ENCODE data around the gene CCDC39.
"Not testable (repeated sequence)": the region's sequence is repeated elsewhere in the genome, so short reads cannot be mapped to it uniquely, and the experiment has no call there.

Gene CCDC39

GRCh38 chr3:180619723-180620122 lies 59.6 kb downstream of the CCDC39 start:
- DNase-seq: no peak

DNA sequence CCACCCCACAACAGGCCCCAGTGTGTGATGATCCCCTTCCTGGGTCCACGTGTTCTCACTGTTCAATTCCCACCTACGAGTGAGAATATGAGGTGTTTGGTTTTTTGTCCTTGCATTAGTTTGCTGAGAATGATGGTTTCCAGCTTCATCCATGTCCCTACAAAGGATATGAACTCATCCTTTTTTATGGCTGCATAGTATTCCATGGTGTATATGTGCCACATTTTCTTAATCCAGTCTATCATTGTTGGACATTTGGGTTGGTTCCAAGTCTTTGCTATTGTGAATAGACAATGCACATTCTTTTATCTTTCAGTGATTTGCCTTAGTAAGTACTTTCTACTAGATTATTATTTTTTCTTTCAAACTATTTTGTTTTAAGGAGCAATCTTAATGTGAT lies 60.7 kb downstream of the CCDC39 start:
- not testable (repeated sequence) for DNase-seq

DNA sequence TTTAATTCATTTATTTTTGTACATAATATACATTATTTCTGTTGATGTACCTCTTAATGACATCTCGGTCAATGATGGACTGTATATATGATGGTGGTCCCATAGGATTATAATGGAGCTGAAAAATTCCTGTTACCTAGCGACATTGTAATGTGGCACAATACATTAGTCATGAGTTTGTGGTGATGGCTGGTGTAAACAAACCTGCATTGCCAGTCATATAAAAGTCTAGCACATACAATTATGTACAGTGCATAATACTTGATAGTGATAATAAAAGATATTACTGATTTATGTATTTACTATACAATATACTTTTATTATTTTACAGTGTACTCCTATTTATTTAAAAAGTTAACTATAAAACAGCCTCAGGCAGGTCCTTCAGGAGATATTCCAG lies 62.2 kb downstream of the CCDC39 start:
- no peak for DNase-seq

GRCh38 chr3:180615954-180616353 lies 63.3 kb downstream of the CCDC39 start:
- no peak for DNase-seq

DNA sequence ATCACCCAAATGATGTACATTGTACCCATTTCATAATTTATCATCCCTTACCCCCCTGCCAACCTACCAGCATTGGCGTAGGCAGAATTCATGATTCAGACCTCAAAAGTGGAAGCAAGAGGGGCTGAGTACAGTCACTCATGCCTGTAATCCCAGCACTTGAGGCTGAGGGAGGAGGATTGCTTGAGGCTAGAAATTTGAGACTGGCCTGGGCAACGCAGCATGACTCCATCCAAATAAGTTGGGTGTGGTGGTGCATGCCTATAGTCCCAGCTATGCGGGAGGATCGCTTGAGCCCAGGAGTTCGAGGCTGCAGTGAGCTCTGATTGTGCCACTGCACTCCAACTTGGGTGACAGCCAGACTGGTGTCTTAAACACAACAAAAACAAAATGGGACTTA lies 66.9 kb downstream of the CCDC39 start:
- no peak for DNase-seq

- DNase-seq: no peak
Measured at GRCh38 chr3:180611006-180611405, 68.3 kb downstream of the CCDC39 start.

- peak; percentile 88 for DNase-seq
Measured at GRCh38 chr3:180601688-180602666, 77.3 kb downstream of the CCDC39 start, which contains the start of gene TTC14. Gene TTC14 (plus strand): TSS chr3:180602163. CDS start chr3:180602262, 99 bp downstream.

- DNase-seq: no peak
Measured at GRCh38 chr3:180600473-180600872, 78.8 kb downstream of the CCDC39 start.

DNA sequence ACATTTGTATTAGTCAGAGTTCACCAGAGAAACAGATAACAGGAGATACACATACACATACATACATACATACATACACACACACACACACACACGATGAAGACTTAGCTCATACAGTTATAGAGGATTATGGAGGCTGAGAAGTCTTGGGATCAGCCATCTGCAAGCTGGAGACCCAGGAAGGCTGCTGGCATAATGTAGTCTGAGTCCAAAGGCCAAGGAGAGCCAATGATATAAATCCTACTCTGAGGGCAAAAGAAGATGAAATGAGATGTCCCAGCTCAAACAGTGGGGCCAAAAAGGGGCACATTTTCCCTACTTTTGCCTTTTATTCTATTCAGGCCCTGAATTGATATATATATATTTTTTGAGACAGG lies 83.7 kb downstream of the CCDC39 start:
- no peak for DNase-seq

- no peak for DNase-seq
Measured at GRCh38 chr3:180594631-180595558, 84.4 kb downstream of the CCDC39 start.

DNA sequence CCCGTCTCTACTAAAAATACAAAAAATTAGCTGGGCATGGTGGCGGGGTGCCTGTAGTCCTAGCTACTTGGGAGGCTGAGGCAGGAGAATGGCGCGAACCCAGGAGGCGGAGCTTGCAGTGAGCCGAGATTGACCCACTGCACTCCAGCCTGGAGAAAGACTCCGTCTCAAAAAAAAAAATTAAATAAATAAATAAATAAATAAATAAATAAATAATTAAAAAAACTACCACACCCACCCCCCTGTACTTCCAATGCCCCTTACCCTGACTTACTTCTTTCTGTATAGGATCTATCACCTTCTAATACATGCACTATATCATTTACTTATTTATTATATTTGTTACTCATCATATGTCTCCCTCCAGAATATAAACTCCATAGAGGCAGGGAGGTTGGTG lies 85.7 kb downstream of the CCDC39 start:
- DNase-seq: not testable (repeated sequence)

- no peak for DNase-seq
Measured at GRCh38 chr3:180590396-180590795, 88.9 kb downstream of the CCDC39 start.

GRCh38 chr3:180580934-180581333 lies 98.4 kb downstream of the CCDC39 start:
- DNase-seq: no peak

DNA sequence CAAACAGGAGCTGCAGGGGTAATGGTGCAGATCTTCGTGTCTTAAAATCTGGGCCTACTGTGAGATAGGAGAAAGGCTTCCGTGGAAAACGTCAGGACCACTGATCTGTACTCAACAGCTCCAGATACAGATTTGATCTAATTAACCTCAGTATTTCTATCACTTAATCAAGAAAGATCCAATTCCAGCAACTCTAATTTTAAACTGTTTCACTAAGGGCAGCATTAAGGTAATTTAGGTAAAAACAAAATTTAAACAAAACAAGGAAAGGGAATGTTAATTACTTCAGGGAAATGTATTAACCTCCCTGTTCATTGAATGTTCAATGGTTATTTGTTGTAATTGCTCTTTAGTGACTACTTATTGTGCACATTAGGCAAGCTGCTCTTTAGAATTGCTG lies 103.7 kb downstream of the CCDC39 start:
- DNase-seq: no peak

GRCh38 chr3:180571831-180572598 lies 107.3 kb downstream of the CCDC39 start:
- DNase-seq: no peak

DNA sequence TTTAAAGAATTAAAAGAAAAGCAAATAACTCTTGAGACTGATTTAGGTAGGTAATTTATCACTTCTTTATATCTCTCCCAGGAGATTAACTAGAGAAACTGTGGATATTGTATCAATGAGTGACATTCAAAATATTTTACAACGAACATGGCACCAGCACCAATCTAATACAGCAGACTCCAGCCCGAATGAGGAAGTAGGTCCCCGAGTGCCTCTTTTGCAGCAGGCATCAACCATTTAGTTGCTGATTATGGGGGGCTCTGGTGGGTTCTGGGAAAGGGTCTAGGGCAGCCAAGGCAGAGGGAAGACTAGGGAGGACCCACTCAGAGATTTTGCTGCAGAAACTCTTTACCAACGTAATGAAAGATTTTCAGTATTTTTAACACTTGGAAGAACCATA lies 109.1 kb downstream of the CCDC39 start:
- no peak for DNase-seq

DNA sequence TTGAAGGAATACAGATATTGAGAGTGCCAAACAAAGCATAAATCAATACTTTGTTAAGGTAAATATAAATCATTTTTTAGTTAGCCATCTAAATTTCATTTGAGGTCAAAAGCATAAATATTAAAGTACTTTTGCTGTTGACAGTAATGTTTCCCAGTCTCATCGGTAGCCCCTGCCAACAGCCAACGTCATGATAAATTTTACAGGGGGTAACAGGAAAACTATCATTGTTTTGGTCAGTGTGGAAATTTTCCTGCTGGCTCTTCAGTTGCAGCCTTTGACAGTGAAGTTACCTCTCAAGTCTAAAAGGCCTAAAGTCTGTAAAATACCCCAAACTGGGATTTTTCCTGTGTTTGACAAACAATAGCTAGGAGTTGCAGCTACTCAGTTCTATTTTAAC lies 114.6 kb downstream of the CCDC39 start:
- no peak for DNase-seq
